HG02610 (cell line): ENCODE data around the gene SYNE4.
"Not testable (repeated sequence)": the region's sequence is repeated elsewhere in the genome, so short reads cannot be mapped to it uniquely, and the experiment has no call there.

Experiments used
- ATAC-seq: cut with Tn5 transposase; IDR thresholded peaks from one replicate; pipeline ENCODE4 v1.9.1; 2021; ENCODE audit warnings: mild to moderate bottlenecking, moderate library complexity; ENCODE audit not compliant: unreplicated experiment

The SYNE4 gene

DNA sequence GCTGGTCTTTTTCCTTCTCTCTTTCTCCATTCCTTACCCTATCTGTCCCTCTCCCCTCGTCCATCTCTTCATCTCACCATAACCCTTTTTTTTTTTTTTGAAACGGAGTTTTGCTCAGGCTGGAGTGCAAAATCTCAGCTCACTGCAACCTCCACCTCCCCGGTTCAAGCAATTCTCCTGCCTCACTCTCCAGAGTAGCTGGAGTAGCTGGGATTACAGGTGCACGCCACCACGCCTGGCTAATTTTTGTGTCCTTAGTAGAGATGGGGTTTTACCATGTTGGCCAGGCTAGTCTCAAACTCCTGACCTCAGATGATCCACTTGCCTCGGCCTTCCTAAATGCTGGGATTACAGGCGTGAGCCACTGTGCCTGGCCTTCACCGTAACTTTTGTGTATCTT lies 51.2 kb downstream of the SYNE4 start:
- ATAC-seq: not testable (repeated sequence)

DNA sequence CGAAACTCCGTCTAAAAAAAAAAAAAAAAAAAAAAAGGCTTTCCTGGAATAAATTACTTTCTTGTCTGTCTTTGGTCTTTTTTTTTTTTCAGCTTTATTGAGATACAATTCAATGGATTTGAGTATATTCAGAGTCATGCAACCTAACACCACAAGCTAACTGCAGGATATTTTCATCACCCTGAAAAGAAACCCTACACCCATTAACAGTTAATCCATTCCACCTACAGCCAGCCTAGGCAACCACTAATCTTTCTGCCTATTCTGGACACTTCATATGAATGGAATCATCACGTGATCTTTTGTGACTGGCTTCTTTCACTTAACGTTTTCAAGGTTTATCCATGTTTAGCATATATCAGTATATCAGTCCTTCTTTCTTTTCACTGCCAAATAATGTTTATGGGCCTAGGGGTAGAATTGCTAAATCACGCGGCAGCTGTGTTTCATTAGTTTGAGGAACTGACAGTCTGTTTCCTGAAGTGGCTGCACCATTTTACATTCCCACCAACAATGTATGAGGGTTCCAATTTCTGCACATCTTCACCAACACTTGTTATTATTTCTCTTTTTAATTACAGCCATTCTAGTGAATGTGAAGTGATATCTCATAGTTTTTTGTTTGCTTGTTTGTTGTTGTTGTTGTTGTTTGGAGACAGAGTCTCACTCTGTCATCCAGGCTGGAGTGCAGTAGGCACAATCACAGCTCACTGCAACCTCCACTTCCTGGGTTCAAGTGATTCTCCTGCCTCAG lies 52.6 kb downstream of the SYNE4 start:
- ATAC-seq: no peak
